Measurements from ENCODE around the gene GMNN. TPM values are rescaled to one million over a fixed set of nuclear protein-coding genes. Genes with fewer than 3 reads are reported as not detected.
"Not testable (repeated sequence)": the region's sequence is repeated elsewhere in the genome, so short reads cannot be mapped to it uniquely, and the experiment has no call there.

Gene GMNN
- total RNA-seq, 1 experiment from 2014 or later = 53.1 TPM

DNA sequence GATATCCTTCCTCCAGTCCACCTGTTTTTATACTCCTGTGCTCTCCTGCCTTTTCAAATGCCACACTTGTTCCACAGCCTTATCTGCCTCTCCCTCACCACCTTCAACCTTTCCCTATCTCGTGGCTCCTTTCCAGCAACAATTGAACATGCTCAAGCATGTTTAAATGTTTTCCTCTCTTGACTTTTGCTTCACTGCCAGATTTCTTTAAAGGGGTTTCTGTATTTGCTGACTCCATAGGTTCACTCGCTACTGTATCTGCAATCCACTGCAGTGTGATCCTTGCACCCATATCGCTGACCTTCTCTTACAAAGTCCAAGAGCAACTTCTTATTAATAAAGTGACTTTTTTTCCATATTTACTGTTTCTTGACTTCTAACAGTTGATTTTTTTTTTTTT, 11.2 kb upstream of the GMNN start:
- in situ Hi-C loops (cut with HindIII; ENCODE audit: low pct_unique_long_range_greater_than_20kb, low sequenced_read_pairs) (no loop called here), intact Hi-C loops (cut with micrococcal nuclease; ENCODE audit: unreplicated experiment) (loop anchor here (5.0 to 10.0 kb wide), 2 partner anchors 41 to 239 kb away; no protein-coding TSS in a partner anchor)
- CTCF ChIA-PET = no interaction called here
- POLR2A ChIA-PET = no interaction called here
- Histone ChIP-seq H3K4me1 (ENCODE audit: control insufficient read depth, insufficient read depth, low read length) (no peaks in the 10 kb centered on the region), H3K4me3 (ENCODE audit: low read depth in 2 of 2, low read length in 2 of 2) (no peak overlapping the region), H3K9me3 (ENCODE audit: control insufficient read depth, insufficient read depth, low read depth, low read length) (no peaks in the 10 kb centered on the region), H3K27ac (ENCODE audit: low read length) (no peak overlapping the region), H3K36me3 (ENCODE audit: control insufficient read depth, insufficient read depth, low read length) (no peaks in the 10 kb centered on the region), H3K27me3 (ENCODE audit: control insufficient read depth, insufficient read depth, low read length) (no peaks in the 10 kb centered on the region)
- BruUV-seq (replicated peaks) = no TSS peak
- ATAC-seq = no peak
- no peak for DNase-seq (ENCODE audit: low read depth, low spot score)
- TF ChIP-seq, protein P1, sequence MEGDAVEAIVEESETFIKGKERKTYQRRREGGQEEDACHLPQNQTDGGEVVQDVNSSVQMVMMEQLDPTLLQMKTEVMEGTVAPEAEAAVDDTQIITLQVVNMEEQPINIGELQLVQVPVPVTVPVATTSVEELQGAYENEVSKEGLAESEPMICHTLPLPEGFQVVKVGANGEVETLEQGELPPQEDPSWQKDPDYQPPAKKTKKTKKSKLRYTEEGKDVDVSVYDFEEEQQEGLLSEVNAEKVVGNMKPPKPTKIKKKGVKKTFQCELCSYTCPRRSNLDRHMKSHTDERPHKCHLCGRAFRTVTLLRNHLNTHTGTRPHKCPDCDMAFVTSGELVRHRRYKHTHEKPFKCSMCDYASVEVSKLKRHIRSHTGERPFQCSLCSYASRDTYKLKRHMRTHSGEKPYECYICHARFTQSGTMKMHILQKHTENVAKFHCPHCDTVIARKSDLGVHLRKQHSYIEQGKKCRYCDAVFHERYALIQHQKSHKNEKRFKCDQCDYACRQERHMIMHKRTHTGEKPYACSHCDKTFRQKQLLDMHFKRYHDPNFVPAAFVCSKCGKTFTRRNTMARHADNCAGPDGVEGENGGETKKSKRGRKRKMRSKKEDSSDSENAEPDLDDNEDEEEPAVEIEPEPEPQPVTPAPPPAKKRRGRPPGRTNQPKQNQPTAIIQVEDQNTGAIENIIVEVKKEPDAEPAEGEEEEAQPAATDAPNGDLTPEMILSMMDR (IDR thresholded peaks at IDR 0.05) = no peak
- TF ChIP-seq TCF7L2 (IDR thresholded peaks at IDR 0.05; ENCODE audit: low read depth, low read length) (no peak), POLR2AphosphoS5 (IDR thresholded peaks at IDR 0.05; ENCODE audit: low read depth, low read length) (no peak), SIN3A (IDR thresholded peaks at IDR 0.05; ENCODE audit: borderline replicate concordance, insufficient read depth, low read depth, low read length) (no peak)
- TF ChIP-seq, protein P2, sequence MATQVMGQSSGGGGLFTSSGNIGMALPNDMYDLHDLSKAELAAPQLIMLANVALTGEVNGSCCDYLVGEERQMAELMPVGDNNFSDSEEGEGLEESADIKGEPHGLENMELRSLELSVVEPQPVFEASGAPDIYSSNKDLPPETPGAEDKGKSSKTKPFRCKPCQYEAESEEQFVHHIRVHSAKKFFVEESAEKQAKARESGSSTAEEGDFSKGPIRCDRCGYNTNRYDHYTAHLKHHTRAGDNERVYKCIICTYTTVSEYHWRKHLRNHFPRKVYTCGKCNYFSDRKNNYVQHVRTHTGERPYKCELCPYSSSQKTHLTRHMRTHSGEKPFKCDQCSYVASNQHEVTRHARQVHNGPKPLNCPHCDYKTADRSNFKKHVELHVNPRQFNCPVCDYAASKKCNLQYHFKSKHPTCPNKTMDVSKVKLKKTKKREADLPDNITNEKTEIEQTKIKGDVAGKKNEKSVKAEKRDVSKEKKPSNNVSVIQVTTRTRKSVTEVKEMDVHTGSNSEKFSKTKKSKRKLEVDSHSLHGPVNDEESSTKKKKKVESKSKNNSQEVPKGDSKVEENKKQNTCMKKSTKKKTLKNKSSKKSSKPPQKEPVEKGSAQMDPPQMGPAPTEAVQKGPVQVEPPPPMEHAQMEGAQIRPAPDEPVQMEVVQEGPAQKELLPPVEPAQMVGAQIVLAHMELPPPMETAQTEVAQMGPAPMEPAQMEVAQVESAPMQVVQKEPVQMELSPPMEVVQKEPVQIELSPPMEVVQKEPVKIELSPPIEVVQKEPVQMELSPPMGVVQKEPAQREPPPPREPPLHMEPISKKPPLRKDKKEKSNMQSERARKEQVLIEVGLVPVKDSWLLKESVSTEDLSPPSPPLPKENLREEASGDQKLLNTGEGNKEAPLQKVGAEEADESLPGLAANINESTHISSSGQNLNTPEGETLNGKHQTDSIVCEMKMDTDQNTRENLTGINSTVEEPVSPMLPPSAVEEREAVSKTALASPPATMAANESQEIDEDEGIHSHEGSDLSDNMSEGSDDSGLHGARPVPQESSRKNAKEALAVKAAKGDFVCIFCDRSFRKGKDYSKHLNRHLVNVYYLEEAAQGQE (IDR thresholded peaks at IDR 0.05; ENCODE audit: insufficient read depth in 1 of 2, low read depth in 2 of 2, low read length in 1 of 2) = no peak

DNA sequence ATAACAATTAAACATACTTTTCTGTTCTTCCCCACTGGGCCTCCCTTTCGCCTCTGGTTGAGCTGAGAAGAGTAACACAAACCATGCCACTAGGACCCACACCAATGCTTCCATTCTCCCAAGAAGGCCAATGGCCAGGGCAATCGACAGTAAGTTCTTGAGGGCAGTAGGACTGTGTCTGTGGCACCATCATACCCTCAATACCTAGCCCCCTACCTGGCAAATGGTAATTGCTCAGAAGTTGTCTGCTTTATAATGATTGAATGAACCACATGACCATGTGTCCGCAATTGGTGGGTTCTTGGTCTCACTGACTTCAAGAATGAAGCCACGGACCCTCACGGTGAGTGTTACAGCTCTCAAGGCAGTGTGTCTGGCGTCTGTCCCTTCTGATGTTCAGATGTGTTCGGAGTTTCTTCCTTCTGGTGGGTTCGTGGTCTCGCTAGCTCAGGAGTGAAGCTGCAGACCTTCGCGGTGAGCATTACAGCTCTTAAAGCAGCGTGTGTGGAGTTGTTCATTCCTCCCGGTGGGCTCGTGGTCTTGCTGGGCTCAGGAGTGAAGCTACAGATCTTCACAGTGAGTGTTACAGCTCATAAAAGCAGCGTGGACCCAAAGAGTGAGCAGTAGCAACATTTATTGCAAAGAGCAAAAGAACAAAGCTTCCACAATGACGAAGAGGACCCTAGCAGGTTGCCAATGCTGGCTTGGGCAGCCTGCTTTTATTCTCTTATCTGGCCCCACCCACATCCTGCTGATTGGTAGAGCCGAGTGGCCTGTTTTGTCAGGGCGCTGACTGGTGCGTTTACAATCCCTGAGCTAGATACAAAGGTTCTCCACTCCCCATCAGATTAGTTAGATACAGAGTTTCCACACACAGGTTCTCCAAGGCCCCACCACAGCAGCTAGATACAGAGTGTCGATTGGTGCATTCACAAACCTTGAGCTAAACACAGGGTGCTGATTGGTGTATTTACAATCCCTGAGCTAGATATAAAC, 9.6 kb upstream of the GMNN start:
- H3K27me3 ChIP-seq (ENCODE audit: control insufficient read depth, insufficient read depth, low read length); H3K36me3 ChIP-seq (ENCODE audit: control insufficient read depth, insufficient read depth, low read length); H3K27ac ChIP-seq (ENCODE audit: low read length); H3K9me3 ChIP-seq (ENCODE audit: control insufficient read depth, insufficient read depth, low read depth, low read length); POLR2A ChIA-PET; in situ Hi-C loops (cut with HindIII; ENCODE audit: low pct_unique_long_range_greater_than_20kb, low sequenced_read_pairs); ATAC-seq; DNase-seq (ENCODE audit: low read depth, low spot score); H3K4me3 ChIP-seq (ENCODE audit: low read depth in 2 of 2, low read length in 2 of 2); H3K4me1 ChIP-seq (ENCODE audit: control insufficient read depth, insufficient read depth, low read length); BruUV-seq (replicated peaks): not testable (repeated sequence)
- CTCF ChIA-PET = interaction anchor here (0.7 kb wide), 1 partner anchor 185 kb away, joined by 3 read pairs; no protein-coding TSS in a partner anchor
- intact Hi-C loops (cut with micrococcal nuclease; ENCODE audit: unreplicated experiment) = loop anchor here (5.0 to 10.0 kb wide), 3 partner anchors 43 to 240 kb away; no protein-coding TSS in a partner anchor

DNA sequence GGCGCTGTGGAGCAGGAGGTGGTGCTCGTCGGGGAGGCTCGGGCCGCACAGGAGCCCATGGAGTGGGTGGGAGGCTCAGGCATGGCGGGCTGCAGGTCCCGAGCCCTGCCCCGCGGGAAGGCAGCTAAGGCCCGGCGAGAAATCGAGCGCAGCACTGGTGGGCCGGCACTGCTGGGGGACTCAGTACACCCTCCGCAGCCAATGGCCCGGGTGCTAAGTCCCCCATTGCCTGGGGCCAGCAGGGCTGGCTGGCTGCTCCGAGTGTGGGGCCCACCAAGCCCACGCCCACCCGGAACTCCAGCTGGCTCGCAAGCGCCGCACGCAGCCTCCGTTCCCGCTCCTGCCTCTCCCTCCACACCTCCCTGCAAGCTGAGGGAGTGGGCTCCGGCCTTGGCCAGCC, 8.8 kb upstream of the GMNN start:
- H3K4me3 ChIP-seq (ENCODE audit: low read depth in 2 of 2, low read length in 2 of 2); POLR2A ChIA-PET; CTCF ChIA-PET; DNase-seq (ENCODE audit: low read depth, low spot score); ATAC-seq; H3K9me3 ChIP-seq (ENCODE audit: control insufficient read depth, insufficient read depth, low read depth, low read length); H3K4me1 ChIP-seq (ENCODE audit: control insufficient read depth, insufficient read depth, low read length); in situ Hi-C loops (cut with HindIII; ENCODE audit: low pct_unique_long_range_greater_than_20kb, low sequenced_read_pairs); H3K36me3 ChIP-seq (ENCODE audit: control insufficient read depth, insufficient read depth, low read length); H3K27me3 ChIP-seq (ENCODE audit: control insufficient read depth, insufficient read depth, low read length); BruUV-seq (replicated peaks); H3K27ac ChIP-seq (ENCODE audit: low read length): not testable (repeated sequence)
- intact Hi-C loops (cut with micrococcal nuclease; ENCODE audit: unreplicated experiment) = loop anchor here (5.0 to 10.0 kb wide), 2 partner anchors 184 to 241 kb away; no protein-coding TSS in a partner anchor

Measured in Panc1 (cell line).